Memory B cell (primary cell): ENCODE results near the gene PALM3.

Experiments used
- ATAC-seq: fragments of 150-1000 bp; cut with Tn5 transposase; 2 replicates; pipeline ENCODE4 v1.10.0; 2021; ENCODE audit warnings: low read depth, mild to moderate bottlenecking, moderate library complexity
- DNase-seq, 2 donors: peaks; one replicate each; pipeline ENCODE4 v3.0.0; 2022; ENCODE audit warnings: low spot score in 2 of 2
- H3K27ac Mint-ChIP-seq: one replicate; pipeline ENCODE4 v1.8.0; 2022; ENCODE audit warnings: mild to moderate bottlenecking, moderate library complexity, mixed read lengths
- H3K27me3 Mint-ChIP-seq: one replicate; pipeline ENCODE4 v1.8.0; 2022; ENCODE audit warnings: mixed read lengths
- H3K36me3 Mint-ChIP-seq: one replicate; pipeline ENCODE4 v1.8.0; 2022; ENCODE audit warnings: mild to moderate bottlenecking, mixed read lengths
- H3K4me1 Mint-ChIP-seq: one replicate; pipeline ENCODE4 v1.8.0; 2022; ENCODE audit warnings: mixed read lengths
- H3K4me3 Mint-ChIP-seq: one replicate; pipeline ENCODE4 v1.8.0; 2022; ENCODE audit warnings: mild to moderate bottlenecking, moderate library complexity, mixed read lengths
- H3K9me3 Mint-ChIP-seq: one replicate; pipeline ENCODE4 v1.8.0; 2022; ENCODE audit warnings: mixed read lengths

Gene PALM3

GRCh38 chr19:14080887-14081796 is 19.3 kb upstream of the PALM3 start:
- peak overlapping the region; percentile 91 for H3K4me3 Mint-ChIP-seq
- H3K9me3 Mint-ChIP-seq = no peaks in the 10 kb centered on the region
- H3K4me1 Mint-ChIP-seq = peaks cover 5% of the 10 kb centered on the region
- DNase-seq (peak; percentile 99), ATAC-seq (peak; percentile 94)
- no peaks in the 10 kb centered on the region for H3K36me3 Mint-ChIP-seq
- H3K27ac Mint-ChIP-seq = peak overlapping the region; percentile 87
- H3K27me3 Mint-ChIP-seq = no peaks in the 10 kb centered on the region

- no peaks in the 10 kb centered on the region for H3K27me3 Mint-ChIP-seq
- ATAC-seq (no peak), DNase-seq (no peak)
- H3K9me3 Mint-ChIP-seq = no peaks in the 10 kb centered on the region
- peaks cover 12% of the 10 kb centered on the region for H3K4me1 Mint-ChIP-seq
- no peaks in the 10 kb centered on the region for H3K36me3 Mint-ChIP-seq
- H3K27ac Mint-ChIP-seq = no peak overlapping the region
- H3K4me3 Mint-ChIP-seq = no peak overlapping the region
Measured at GRCh38 chr19:14078411-14078810, 16.5 kb upstream of the PALM3 start.

- H3K27ac Mint-ChIP-seq = peak overlapping the region; percentile 18
- no peak for ATAC-seq
- no peaks in the 10 kb centered on the region for H3K27me3 Mint-ChIP-seq
- H3K36me3 Mint-ChIP-seq = no peaks in the 10 kb centered on the region
- peak overlapping the region; percentile 86 for H3K4me3 Mint-ChIP-seq
- DNase-seq = peak in 1 of 2 donors; percentile 38
- H3K4me1 Mint-ChIP-seq = peaks cover 8% of the 10 kb centered on the region
- no peaks in the 10 kb centered on the region for H3K9me3 Mint-ChIP-seq
Measured at GRCh38 chr19:14073925-14074838, 12.3 kb upstream of the PALM3 start.

- Mint-ChIP-seq H3K4me1 (peaks cover 7% of the 10 kb centered on the region), H3K4me3 (peak overlapping the region; percentile 86), H3K36me3 (no peaks in the 10 kb centered on the region), H3K27me3 (no peaks in the 10 kb centered on the region), H3K27ac (peak overlapping the region; percentile 18), H3K9me3 (no peaks in the 10 kb centered on the region)
- DNase-seq (peak; percentile 84 to 89), ATAC-seq (peak; percentile 74)
Measured at GRCh38 chr19:14073261-14073924, 11.5 kb upstream of the PALM3 start.

- ATAC-seq = no peak
- Mint-ChIP-seq H3K27me3 (no peaks in the 10 kb centered on the region), H3K27ac (no peak within 1 kb of the TSS), H3K4me3 (peak within 1 kb of the TSS; percentile 86), H3K9me3 (no peaks in the 10 kb centered on the region), H3K36me3 (no peaks in the 10 kb centered on the region), H3K4me1 (peaks cover 6% of the 10 kb centered on the region)
- peak in 1 of 2 donors; percentile 52 for DNase-seq
Measured at GRCh38 chr19:14072535-14073260, 10.8 kb upstream of the PALM3 start, which contains the start of gene MISP3. TSS of gene MISP3 (plus strand) at chr19:14072786. CDS start at chr19:14073310, 524 bp downstream.

GRCh38 chr19:14070268-14071050 is 8.6 kb upstream of the PALM3 start:
- peaks cover 4% of the 10 kb centered on the region for H3K27me3 Mint-ChIP-seq
- H3K9me3 Mint-ChIP-seq = no peaks in the 10 kb centered on the region
- H3K27ac Mint-ChIP-seq = no peak overlapping the region
- ATAC-seq (no peak), DNase-seq (no peak)
- H3K4me3 Mint-ChIP-seq = no peak overlapping the region
- H3K36me3 Mint-ChIP-seq = no peaks in the 10 kb centered on the region
- H3K4me1 Mint-ChIP-seq = peaks cover 6% of the 10 kb centered on the region

GRCh38 chr19:14066134-14066533 is 4.3 kb upstream of the PALM3 start:
- Mint-ChIP-seq H3K36me3 (no peaks in the 10 kb centered on the region), H3K4me3 (no peak overlapping the region), H3K9me3 (no peaks in the 10 kb centered on the region), H3K27me3 (peaks cover 7% of the 10 kb centered on the region), H3K27ac (no peak overlapping the region), H3K4me1 (no peaks in the 10 kb centered on the region)
- DNase-seq = no peak
- ATAC-seq = peak; percentile 38

GRCh38 chr19:14063105-14063504 is 1.2 kb upstream of the PALM3 start:
- Mint-ChIP-seq H3K4me3 (no peak overlapping the region), H3K27me3 (peaks cover 22% of the 10 kb centered on the region), H3K9me3 (no peaks in the 10 kb centered on the region), H3K27ac (no peak overlapping the region), H3K4me1 (peaks cover 11% of the 10 kb centered on the region), H3K36me3 (no peaks in the 10 kb centered on the region)
- ATAC-seq (no peak), DNase-seq (no peak)

GRCh38 chr19:14062558-14062855 is 631 bp upstream of the PALM3 start:
- no peak overlapping the region for H3K4me3 Mint-ChIP-seq
- peaks cover 27% of the 10 kb centered on the region for H3K27me3 Mint-ChIP-seq
- no peak for ATAC-seq
- no peak for DNase-seq
- no peaks in the 10 kb centered on the region for H3K36me3 Mint-ChIP-seq
- peaks cover 14% of the 10 kb centered on the region for H3K4me1 Mint-ChIP-seq
- no peak overlapping the region for H3K27ac Mint-ChIP-seq
- H3K9me3 Mint-ChIP-seq = no peaks in the 10 kb centered on the region

- Mint-ChIP-seq H3K27me3 (peaks cover 29% of the 10 kb centered on the region), H3K27ac (no peak overlapping the region), H3K4me1 (peaks cover 14% of the 10 kb centered on the region), H3K36me3 (no peaks in the 10 kb centered on the region), H3K4me3 (no peak overlapping the region), H3K9me3 (no peaks in the 10 kb centered on the region)
- DNase-seq (no peak), ATAC-seq (no peak)
Measured at GRCh38 chr19:14061081-14061749, 661 bp downstream of the PALM3 start.

GRCh38 chr19:14059652-14060155 is 2.2 kb downstream of the PALM3 start:
- H3K4me3 Mint-ChIP-seq = no peak overlapping the region
- peaks cover 14% of the 10 kb centered on the region for H3K4me1 Mint-ChIP-seq
- H3K36me3 Mint-ChIP-seq = peaks cover under 1% of the 10 kb centered on the region
- H3K27me3 Mint-ChIP-seq = peaks cover 28% of the 10 kb centered on the region
- no peaks in the 10 kb centered on the region for H3K9me3 Mint-ChIP-seq
- no peak overlapping the region for H3K27ac Mint-ChIP-seq
- no peak for DNase-seq
- ATAC-seq = no peak

- no peak overlapping the region for H3K27ac Mint-ChIP-seq
- H3K27me3 Mint-ChIP-seq = peaks cover 28% of the 10 kb centered on the region
- peaks cover 5% of the 10 kb centered on the region for H3K36me3 Mint-ChIP-seq
- H3K4me3 Mint-ChIP-seq = no peak overlapping the region
- H3K4me1 Mint-ChIP-seq = peaks cover 19% of the 10 kb centered on the region
- ATAC-seq (peak; percentile 71), DNase-seq (peak; percentile 40 to 64)
- no peaks in the 10 kb centered on the region for H3K9me3 Mint-ChIP-seq
Measured at GRCh38 chr19:14059093-14059480, 2.8 kb downstream of the PALM3 start.
